HG03469 (cell line): ENCODE measurements around the gene TMEM256.
"Not testable (repeated sequence)": the region's sequence is repeated elsewhere in the genome, so short reads cannot be mapped to it uniquely, and the experiment has no call there.

ENCODE experiments used
- ATAC-seq: cut with Tn5 transposase; IDR thresholded peaks from one replicate; pipeline ENCODE4 v1.9.1; 2021; ENCODE audit warnings: mild to moderate bottlenecking, moderate library complexity, moderate number of reproducible peaks; ENCODE audit not compliant: unreplicated experiment

Gene TMEM256

DNA sequence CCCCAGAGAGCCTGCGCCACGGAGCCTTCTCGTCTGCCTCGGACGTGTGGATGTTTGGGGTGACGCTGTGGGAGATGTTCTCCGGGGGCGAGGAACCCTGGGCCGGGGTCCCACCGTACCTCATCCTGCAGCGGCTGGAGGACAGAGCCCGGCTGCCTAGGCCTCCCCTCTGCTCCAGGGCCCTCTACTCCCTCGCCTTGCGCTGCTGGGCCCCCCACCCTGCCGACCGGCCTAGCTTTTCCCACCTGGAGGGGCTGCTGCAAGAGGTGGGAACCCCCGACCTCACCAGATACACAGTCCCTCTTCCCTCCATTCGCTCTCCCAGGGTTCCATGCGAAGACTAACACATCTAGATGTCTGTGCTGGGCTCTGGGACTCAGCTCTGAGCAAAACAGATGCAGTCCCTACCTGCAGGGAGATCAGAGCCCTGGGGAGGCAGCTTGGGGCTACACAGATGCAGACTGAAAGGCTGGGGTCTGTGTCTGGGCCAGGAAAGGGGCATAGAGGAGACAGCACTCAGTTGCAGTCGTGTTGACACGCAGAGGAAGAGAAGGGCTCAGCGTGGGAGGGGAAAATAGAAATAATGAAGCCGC, 19.3 kb downstream of the TMEM256 start:
- no peak for ATAC-seq

DNA sequence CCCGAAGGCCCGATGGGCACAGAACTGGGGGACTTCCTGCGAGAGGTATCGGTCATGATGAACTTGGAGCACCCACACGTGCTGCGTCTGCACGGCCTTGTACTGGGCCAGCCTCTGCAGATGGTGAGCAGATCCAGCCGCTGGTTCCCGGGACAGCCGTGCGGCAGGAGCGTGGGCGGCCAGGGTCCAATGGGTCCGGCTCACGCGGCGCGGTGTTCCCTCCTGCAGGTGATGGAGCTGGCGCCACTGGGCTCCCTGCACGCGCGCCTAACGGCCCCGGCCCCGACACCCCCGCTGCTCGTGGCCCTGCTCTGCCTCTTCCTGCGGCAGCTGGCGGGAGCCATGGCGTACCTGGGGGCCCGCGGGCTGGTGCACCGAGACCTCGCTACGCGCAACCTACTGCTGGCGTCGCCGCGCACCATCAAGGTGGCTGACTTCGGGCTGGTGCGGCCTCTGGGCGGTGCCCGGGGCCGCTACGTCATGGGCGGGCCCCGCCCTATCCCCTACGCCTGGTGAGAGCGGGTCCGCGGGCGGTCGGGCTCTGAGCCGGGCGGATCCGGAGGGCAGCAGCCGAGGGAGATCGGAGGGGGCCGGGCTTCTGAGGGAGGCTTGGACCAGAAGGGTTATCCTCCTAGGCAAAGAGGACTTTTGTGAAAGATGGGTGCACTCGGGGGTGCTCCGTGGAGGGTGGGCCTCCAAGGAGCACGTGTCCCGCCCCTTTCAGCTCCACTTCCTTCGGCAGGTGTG, 20.0 kb downstream of the TMEM256 start:
- ATAC-seq, result no peak

DNA sequence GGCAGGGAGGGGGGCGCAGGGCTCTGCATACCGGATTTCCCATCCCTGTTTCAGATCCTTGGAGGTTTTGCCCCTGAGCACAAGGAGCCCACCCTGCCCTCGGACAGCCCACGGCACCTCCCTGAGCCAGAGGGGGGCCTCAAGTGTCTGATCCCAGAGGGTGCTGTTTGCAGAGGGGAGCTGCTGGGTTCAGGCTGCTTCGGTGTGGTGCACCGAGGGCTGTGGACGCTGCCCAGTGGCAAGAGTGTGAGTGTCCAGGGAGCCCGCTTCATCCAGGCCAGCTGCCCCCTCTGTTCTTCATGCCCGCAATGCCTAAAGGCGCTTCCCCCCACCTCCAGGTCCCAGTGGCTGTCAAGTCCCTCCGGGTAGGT, 20.5 kb downstream of the TMEM256 start:
- ATAC-seq, result no peak

DNA sequence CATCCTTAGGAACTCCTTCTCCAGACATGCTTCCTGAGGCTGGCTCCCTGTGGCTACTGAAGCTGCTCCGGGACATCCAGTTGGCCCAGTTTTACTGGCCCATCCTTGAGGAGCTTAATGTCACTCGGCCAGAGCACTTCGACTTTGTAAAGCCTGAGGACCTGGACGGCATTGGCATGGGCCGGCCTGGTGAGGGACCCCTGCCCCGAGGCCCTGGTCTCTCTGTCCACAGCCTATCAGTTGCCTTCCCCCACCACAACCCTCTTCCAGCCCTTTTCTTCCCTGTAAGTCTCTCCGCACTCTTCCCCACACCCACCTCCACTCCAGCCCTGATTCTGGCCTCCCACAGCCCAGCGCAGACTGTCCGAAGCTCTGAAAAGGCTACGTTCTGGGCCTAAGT, 21.0 kb downstream of the TMEM256 start:
- ATAC-seq, result no peak

DNA sequence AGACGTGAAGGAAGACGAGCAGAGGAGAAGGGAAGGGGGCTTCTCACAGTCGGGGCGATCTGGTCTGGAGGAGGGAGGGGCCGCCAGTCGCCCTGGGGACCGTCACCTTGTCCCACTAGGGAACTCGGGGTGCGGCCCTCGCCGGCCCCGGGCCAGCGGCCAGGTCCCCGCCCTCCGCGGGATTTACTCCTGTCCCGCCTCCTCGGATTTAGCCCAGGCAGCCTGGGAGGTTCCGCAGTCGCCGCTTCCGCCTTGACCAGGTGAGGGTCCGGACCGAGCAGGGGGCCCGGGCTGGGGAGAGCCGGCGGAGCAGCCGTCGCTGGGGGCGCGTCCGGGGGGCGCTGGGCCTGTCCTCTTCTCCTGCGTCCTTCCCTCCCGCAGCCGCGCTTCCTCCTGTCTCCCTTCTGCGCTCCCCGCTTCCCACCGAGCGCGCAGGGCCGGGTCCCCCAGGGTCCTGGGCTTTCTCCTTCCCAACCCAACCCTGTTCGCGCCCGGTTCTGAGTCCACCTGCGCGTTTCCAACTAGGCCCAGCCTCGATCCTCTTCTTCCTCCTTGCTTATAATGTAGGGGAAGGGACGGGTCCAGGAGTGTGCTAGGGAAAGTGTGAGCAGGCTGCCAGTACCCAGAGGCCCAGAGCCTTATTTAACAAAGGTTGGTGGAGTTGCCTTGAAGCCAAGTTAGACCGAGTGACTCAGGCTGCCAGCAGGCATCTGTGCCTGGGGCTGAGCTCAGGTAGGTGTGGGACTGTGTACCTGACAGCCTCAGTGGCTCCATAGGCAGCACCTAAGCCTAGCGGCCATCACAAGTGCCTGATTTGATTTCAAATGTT, 22.8 kb downstream of the TMEM256 start, which contains the start of gene TNK1:
TSS of gene TNK1 (plus strand) at position 235 of the 829 bp plus-strand sequence. CDS start 1,838 bp downstream, outside the sequence.
- ATAC-seq, result no peak

DNA sequence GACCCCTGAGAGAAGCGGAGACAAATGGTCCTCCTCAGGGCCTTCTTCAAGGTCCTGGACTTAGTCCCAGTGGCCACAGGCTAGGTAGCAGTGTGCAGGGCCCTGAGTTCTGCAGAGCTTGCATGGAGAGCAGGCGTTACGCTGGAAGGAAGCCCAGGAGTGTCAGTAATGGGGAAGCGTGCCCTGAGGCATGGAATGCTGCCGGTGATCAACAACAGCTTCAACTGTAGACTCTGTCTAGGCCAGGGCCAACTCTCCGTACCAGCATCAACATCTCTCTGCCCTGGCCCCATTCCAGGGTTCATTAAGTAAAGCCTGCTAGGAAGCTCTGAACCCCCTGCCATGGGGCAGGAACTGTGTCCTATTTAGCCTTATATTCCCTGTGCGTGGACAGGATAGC, 23.6 kb downstream of the TMEM256 start:
- no peak for ATAC-seq

DNA sequence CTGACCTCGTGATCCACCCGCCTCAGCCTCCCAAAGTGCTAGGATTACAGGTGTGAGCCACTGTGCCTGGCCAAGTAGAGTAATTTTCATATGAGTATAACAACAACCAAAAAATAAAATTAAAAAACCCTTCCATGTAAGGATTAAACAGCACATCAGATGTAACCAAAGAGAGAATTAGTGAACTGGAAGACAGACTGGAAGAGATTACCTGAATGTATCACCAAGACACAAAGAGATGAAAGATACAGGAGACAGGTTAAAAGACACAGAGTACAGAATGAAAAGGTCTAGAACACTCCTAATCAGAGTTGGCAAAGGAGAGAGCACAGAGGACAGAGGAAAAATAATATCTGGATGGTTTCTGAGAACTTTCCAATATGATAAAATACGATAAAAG, 24.8 kb downstream of the TMEM256 start:
- no peak for ATAC-seq

DNA sequence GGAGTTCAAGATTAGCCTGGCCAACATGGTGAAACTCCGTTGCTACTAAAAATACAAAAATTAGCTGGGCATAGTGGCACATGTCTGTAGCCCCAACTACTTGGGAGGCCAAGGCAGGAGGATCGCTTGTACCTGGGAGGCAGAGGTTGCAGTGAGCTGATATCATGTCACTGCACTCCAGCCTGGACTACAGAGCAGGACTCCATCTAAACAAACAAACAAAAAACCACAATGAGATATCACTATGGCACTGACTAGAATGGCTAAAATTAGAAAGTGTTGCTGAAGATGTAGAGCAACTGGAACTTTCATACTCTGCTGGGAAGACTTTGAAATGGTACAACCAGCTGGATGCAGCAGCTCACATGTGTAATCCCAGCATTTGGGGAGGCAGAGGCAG, 29.5 kb downstream of the TMEM256 start:
- no peak for ATAC-seq

DNA sequence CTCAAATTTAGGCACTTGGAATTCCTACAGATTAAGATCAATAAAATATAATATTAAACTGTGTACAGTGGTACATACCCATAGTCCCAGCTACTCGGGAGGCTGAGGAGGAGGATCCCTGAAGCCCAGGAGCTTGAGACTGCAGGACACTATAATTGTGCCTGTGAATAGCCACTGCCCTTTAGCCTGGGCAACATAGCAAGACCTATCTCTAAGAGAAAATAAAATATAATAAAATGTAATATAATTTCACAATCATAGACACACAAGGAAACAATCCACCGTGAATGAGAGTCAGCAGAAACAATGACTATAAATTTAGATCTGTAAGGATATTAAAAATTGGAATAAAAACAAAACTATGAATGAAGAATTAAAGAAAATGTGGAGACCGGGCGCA, 33.0 kb downstream of the TMEM256 start:
- ATAC-seq, result no peak

DNA sequence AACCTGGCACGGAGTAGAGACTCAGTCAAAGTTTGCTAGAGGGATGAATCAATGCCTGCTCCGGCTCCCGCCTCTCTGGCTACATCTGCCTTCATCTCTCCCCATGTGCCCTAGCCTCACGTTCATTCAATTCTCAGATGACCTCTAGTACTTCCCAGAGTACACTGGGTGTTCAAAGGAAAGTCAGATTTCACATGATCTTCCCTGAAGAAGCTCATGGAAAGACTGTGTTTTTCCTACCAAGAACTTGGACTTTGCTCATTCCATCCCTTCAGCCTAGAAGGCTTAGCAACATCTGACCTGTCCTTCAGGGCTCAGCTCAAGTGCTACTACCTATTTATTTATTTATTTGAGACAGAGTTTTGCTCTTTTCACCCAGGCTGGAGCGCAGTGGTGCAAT, 34.1 kb downstream of the TMEM256 start:
- ATAC-seq, result no peak

DNA sequence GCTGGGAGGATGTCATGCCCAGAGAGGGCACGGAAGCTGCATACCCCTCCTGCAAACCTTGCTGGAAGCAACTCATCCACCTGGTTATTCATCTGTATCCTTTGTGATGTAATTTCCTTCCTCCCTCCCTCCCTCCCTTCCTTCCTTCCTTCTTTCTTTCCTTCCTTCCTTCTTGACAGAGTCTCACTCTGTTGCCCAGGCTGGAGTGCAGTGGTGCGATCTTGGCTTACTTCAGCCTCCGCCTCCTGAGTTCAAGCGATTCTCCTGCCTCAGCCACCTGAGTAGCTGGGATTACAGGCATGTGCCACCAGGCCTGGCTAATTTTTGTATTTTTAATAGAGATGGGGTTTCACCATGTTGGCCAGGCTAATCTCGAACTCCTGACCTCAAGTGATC, 35.3 kb downstream of the TMEM256 start:
- ATAC-seq, result not testable (repeated sequence)

DNA sequence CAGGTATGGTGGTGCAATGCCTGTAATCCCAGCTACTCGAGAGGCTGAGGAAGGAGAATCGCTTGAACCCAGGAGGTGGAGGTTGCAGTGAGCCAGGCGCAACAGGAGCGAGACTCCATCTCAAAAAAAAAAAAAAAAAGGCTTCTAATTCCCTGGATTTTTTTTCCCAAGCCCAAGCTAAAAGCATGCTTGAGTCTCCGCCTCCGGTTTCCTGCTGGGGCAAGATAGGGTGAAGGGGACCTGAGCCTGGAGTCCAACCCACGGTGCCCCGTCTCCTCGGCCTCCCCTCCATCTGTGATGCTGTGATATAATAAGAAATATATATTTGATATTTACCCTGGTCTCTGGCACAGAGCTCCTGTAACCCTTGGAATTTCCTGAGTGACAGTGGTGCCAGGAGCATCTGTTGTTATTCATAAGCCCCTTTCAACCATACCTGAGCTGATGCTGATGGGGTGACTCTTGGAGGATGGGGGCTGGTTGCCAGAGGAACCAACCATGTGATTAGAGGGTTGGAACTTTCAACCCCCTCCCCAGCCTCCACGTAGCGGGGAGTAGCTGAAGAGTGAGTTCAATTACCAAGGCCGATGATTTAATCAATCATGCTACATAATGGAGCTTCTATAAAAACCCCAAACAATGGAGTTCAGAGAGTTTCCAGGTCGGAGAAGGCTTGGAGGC, 35.8 kb downstream of the TMEM256 start:
- no peak for ATAC-seq

DNA sequence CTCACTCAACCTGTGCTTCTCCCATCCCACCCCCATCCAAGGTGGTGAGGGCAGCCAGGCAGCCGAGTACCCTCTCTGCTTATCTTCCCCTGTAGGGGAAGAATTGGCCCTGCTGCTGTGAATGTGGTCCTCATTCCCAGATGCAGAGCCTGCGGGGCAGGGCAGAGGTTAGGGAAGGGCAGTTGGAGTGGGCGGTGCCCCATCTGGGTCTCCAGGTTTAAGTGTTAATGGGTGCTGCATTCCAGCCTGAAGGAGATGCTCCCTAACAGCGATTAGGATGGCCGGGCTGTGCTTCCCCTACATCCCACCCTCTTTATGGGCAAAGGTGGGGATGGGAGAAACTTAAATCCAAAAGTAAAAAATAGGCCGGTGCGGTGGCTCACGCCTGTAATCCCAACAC, 36.8 kb downstream of the TMEM256 start:
- no peak for ATAC-seq

DNA sequence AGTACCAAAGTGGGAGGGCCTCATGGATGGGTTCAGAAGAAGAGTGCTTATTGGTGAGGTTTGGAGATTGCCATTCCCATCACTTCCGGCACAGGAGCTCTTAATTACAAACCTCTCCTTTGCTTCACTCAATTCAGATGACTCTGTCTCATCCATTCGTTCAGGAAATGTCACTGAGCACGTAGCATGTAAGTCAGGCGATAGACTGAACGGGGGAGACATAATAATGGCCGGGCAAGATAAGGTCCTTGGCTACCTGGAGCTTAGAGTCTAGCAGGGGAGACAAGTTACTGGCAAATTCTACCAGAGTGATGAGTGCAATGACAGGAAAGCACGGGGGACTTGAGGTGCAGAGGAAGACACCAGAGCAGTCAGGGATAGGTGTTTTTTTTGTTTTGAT, 37.9 kb downstream of the TMEM256 start:
- ATAC-seq, result not testable (repeated sequence)

DNA sequence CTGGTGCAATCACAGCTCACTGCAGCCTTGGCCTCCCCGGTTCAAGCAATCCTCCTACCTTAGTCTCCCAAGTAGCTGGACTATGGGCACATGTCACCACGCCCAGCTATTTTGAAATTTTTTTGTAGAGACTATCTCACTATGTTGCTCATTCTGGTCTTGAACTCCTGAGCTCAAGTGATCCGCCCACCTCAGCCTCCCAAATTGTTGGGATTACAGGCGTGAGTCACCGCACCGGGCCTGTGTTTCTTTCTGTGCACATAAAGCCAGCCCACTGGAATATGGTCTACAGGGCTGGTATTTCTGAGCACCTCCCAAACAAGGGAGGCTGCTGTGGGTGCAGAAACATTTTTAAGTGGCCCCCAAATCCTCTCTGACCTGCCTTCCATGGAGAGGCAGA, 40.6 kb downstream of the TMEM256 start:
- ATAC-seq, result no peak

DNA sequence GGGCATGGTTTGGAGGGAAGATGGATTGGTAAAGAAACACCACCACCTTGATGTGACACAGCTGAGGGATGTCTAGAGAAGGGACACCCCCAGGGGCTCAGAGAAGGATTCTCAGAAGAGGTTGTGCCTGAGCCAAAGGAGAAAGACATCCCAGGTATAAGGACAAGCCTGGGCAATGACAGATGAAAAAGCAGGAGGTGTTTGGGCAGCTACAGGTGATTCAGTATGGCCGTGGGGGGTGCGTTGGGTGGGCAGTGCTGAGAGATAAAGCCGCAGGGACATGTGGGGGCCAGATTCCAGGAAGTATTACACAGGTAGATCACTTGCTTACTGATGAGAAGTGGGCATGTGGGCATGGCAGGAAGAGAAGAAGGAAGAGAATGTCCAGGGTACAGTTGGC, 42.0 kb downstream of the TMEM256 start:
- ATAC-seq, result no peak

DNA sequence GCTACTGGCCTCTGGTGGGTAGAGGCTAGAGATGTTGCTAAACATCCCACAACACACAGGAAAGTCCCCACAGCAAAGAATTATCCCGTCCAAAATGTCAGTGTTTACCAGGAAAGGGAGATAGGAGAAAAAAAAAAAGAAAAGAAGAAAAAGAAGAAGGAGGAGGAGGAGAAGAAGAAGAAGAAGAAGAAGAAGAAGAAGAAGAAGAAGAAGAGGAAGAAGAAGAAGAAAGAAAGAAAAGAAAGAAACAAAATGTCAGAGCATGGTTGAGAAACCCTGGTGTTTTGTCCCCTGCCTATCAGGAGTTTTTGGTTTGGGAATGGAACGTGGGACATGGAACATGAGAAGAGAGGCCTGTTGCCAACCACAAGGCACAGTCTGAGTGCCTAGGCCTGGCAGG, 46.5 kb downstream of the TMEM256 start:
- ATAC-seq, result no peak

DNA sequence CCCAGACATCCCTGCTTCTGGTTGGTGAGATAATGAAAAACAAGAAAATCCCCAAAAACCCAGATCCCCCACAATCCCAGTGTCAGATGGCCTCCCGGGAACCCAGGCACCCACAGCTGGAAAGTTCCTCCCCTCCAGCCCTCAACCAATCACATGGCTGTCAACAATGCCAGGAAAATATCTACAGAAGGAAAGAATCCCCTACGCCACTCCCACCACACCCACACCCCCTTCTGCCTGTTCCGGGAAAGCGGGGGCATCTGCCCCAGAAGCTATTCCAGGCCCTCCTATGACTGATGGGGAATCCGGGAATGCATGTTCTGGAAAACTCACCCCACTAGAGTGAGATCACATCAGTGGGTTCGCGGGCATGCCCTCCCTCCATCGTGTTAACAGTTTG, 47.1 kb downstream of the TMEM256 start:
- ATAC-seq, result no peak

DNA sequence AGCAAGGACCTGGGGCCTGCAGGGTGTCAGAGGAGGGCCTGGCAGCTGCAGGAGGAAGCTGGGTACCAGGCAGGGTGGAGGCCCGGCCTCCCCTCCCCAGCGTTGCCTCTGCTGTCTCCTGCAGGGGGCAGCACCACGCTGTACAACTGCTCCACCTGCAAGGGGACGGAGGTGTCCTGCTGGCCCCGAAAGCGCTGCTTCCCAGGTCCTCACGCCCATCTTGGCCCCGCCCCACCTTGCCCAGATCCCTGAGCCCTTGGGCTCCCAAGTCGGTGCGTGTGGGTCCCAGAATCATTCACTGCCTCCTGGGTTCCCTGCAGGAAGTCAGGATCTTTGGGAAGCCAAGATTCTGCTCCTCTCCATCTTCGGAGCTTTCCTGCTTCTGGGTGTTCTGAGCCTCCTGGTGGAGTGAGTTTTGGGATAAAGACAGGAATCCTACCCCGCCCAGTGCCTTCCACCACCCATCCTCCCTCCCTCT, 47.8 kb downstream of the TMEM256 start:
- no peak for ATAC-seq

DNA sequence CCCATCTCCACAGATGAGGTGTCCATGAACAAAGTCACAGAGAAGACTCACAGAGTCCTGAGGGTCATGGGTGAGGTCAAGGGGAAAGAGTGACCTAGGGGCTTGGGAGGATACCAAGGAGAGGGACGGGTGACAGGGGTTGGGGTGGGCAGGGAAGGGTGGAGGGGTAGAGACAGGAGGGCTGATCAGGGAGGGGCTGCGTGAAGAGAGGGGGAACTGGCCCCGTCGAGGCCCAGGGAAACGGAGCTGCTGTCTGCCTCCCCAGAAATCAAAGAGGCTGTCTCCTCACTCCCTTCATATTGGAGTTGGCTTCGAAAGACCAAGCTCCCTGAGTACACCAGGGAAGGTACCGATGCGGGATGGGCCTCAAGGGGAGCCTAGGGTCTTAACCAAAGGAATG, 48.3 kb downstream of the TMEM256 start:
- no peak for ATAC-seq

DNA sequence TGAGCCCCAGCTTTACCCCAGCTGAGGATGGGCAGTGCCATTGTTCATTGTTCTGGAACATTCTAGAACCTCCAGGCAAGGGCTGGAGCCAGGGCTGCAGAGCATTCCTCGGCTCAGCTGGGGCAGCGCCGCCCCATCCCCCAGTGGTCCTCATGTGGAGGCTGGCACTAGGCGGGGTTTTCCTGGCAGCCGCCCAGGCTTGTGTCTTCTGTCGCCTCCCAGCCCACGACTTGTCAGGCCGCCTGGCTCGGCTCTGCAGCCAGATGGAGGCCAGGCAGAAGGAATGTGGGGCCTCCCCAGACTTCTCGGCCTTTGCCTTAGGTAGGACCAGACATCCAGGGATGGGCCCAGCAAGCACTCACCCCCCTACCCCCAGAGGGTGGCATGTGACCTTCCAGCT, 48.8 kb downstream of the TMEM256 start, which contains the start of gene TMEM95:
TSS of gene TMEM95 (plus strand) at position 104 of the 400 bp plus-strand sequence. CDS start at position 153, 49 bp downstream.
- no peak for ATAC-seq
